HG03460 (cell line): Measurements from ENCODE around the gene MMP25.
A peak's percentile ranks its signal among the peaks of the same experiment; 100 is the strongest.

Source experiments
- ATAC-seq: cut with Tn5 transposase; IDR thresholded peaks from one replicate; pipeline ENCODE4 v1.9.1; 2021; ENCODE audit not compliant: unreplicated experiment

MMP25 gene

GRCh38 chr16:3045758-3046640 lies at the start of gene MMP25:
Gene MMP25, plus strand, starts transcription at chr16:3046561. Its CDS starts 357 bp downstream, at chr16:3046918.
- no peak for ATAC-seq

GRCh38 chr16:2999929-3000328 lies 46.4 kb upstream of the MMP25 start:
- ATAC-seq, result no peak

GRCh38 chr16:3000540-3000939 lies 45.8 kb upstream of the MMP25 start:
- ATAC-seq, result no peak

- ATAC-seq, result no peak
These were observed 45.0 kb upstream of the MMP25 start for GRCh38 chr16:3001316-3001715.

- peak; percentile 91 for ATAC-seq
These were observed 42.6 kb upstream of the MMP25 start for GRCh38 chr16:3003582-3004270.

GRCh38 chr16:3004319-3004718 lies 42.0 kb upstream of the MMP25 start:
- ATAC-seq, result peak; percentile 5

- no peak for ATAC-seq
These were observed 41.5 kb upstream of the MMP25 start for GRCh38 chr16:3004781-3005284.

GRCh38 chr16:3007059-3007956 lies 39.1 kb upstream of the MMP25 start:
- ATAC-seq, result no peak

GRCh38 chr16:3007957-3008689 lies 38.2 kb upstream of the MMP25 start:
- ATAC-seq, result no peak

GRCh38 chr16:3008690-3009037 lies 37.7 kb upstream of the MMP25 start:
- no peak for ATAC-seq

GRCh38 chr16:3009568-3010390 lies 36.6 kb upstream of the MMP25 start:
- no peak for ATAC-seq

GRCh38 chr16:3010510-3010909 lies 35.9 kb upstream of the MMP25 start:
- no peak for ATAC-seq

- no peak for ATAC-seq
These were observed 34.1 kb upstream of the MMP25 start for GRCh38 chr16:3012246-3012645.

GRCh38 chr16:3012828-3013420 lies 33.4 kb upstream of the MMP25 start, which contains the start of gene CLDN9:
Gene CLDN9, plus strand, starts transcription at chr16:3012923. Its CDS starts 440 bp downstream, at chr16:3013363.
- ATAC-seq, result no peak

GRCh38 chr16:3013491-3013951 lies 32.8 kb upstream of the MMP25 start:
- no peak for ATAC-seq

GRCh38 chr16:3013998-3014690 lies 32.2 kb upstream of the MMP25 start:
- no peak for ATAC-seq

- no peak for ATAC-seq
These were observed 31.4 kb upstream of the MMP25 start for GRCh38 chr16:3014971-3015370.

GRCh38 chr16:3015865-3016521 lies 30.4 kb upstream of the MMP25 start:
- ATAC-seq, result no peak
